HepG2 (cell line): ENCODE measurements around the gene CLRN3. TPM values are rescaled to one million over a fixed set of nuclear protein-coding genes. Genes with fewer than 3 reads are reported as not detected.

Source experiments
- E2F5 ChIP-seq: sonication (generic); formaldehyde crosslinking; conservative IDR thresholded peaks from 2 replicates; pipeline ENCODE4 v1.4.0; 2020; ENCODE audit warnings: missing genetic modification reagents
- HDAC1 ChIP-seq: sonication (generic); formaldehyde crosslinking; IDR thresholded peaks from 2 replicates; pipeline ENCODE4 v1.5.1; 2020; ENCODE audit warnings: mild to moderate bottlenecking, missing genetic modification reagents
- NFYC ChIP-seq: IDR thresholded peaks from 2 replicates; pipeline ENCODE4 v1.6.1; 2016; ENCODE audit warnings: missing genetic modification reagents, missing compliant biosample characterization
- SNAPC2 ChIP-seq: sonication (generic); formaldehyde crosslinking; IDR thresholded peaks from 2 replicates; pipeline ENCODE4 v1.8.1; 2022; ENCODE audit warnings: mild to moderate bottlenecking, missing genetic modification reagents
- ZBTB4 ChIP-seq: sonication (generic); formaldehyde crosslinking; IDR thresholded peaks from 2 replicates; pipeline ENCODE4 v1.4.0; 2020; ENCODE audit warnings: missing genetic modification reagents, mild to moderate bottlenecking, borderline replicate concordance
- ZNF142 ChIP-seq: sonication (generic); formaldehyde crosslinking; IDR thresholded peaks from 2 replicates; pipeline ENCODE4 v1.4.0; 2020; ENCODE audit warnings: missing genetic modification reagents
- polyA plus RNA-seq, 8 experiments: library from polyadenylated mRNA; depleted of rRNA in 3 of 8; stranded (reverse) in 7 of 8; unstranded in 1 of 8; fragments of >200 nt; fragmentation: Illumina TruSeq in 4 of 8; extraction: Trizol in 4 of 8; gene quantifications; 2 replicates each; pipeline versions ENCODE4 v1.2.1 to v1.2.3, GENCODE V29; 2011 to 2016; ENCODE audit warnings: low read depth in 4 of 8, missing spikeins in 1 of 8, mixed read lengths in 1 of 8; ENCODE audit not compliant: insufficient read depth in 1 of 8
- total RNA-seq, 5 experiments: library from RNA; depleted of rRNA; stranded (reverse); fragments of >200 nt; fragmentation: Illumina TruSeq; extraction: Trizol; gene quantifications; 2 replicates each; pipeline ENCODE4 v1.2.3, GENCODE V29; 2016; ENCODE audit warnings: low read depth in 1 of 5

Gene CLRN3
- total and polyA plus RNA-seq, 2 of the 13 experiments (the other 11 are each of a cell fraction or from before 2014, with no cell fraction given), result not detected

GRCh38 chr10:127854769-127855590, 37.8 kb downstream of the CLRN3 start (continued):
- TF ChIP-seq ZNF142 (CRISPR knock-in tag) (no peak), E2F5 (CRISPR knock-in tag) (no peak), NFYC (CRISPR knock-in tag) (no peak), ZBTB4 (CRISPR knock-in tag) (no peak), HDAC1 (CRISPR knock-in tag) (no peak), SNAPC2 (no peak)
